ENCODE results near the gene UQCRC2.
"Not testable (repeated sequence)": the region's sequence is repeated elsewhere in the genome, so short reads cannot be mapped to it uniquely, and the experiment has no call there.

The UQCRC2 gene

DNA sequence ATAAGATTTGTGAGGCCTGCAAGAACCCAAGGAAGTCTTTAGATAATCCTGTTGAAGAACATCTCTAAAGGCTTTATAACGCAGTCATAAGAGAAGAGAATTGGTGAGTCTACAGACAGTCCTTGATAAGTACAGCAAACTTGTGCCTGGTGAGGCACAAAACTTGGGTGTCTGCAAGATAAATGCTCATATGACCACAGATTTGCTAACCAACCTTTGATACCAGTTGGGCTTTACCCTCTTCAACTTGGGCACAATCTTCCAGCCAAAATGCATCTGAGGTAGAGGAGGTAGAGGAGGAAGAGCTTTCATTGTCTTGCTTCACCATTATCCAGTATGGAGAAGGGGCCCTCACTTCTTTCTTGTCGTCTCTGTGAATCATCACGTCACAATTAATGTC is 30.9 kb downstream of the UQCRC2 start:
- DNase-seq, result no peak

DNA sequence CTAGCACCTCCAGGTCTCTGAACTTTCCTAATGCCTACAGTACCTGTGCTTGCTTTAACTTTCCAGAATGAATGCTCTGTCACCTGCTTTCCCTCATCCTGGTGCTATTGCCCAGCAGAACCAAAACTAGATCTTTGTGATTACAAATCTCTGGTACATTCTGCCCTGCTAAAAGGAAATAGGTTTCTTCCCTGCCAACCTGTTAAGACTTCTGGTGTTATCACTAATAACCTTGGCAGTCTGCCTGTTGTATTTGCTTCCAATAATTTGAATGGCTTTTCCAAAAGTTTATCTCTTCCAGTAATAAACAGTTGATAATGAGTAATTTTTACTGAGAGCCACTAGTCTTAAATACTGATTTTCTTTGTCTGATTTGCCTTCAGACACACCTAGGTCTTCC is 32.4 kb downstream of the UQCRC2 start:
- no peak for DNase-seq

- no peak for DNase-seq
Observed at GRCh38 chr16:21986692-21987246, 33.6 kb downstream of the UQCRC2 start.

DNA sequence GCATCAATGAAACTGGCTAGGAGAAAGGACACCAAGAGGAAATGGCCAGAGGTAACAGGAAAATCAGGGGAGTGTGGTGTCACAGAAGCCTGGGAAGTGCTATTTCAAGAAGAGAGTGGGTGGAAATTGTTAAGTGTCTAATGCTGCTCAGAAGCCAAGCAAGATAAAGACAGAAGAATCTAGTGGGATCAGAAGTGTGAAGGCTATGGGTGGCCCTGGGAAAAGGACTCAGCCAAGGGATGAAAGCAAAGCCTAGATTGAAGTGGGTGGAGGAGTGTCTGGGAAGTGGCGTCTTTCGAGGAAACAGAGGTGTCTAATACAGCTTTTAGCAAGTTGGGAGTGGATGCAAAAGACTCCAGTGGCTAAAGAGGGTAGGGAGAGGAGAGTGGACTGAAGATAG is 34.3 kb downstream of the UQCRC2 start:
- no peak for DNase-seq

GRCh38 chr16:21989133-21989532 is 36.0 kb downstream of the UQCRC2 start:
- DNase-seq, result no peak

GRCh38 chr16:21989751-21990150 is 36.6 kb downstream of the UQCRC2 start:
- no peak for DNase-seq

GRCh38 chr16:21990381-21990944 is 37.3 kb downstream of the UQCRC2 start:
- DNase-seq, result no peak

GRCh38 chr16:21991621-21992020 is 38.5 kb downstream of the UQCRC2 start:
- no peak for DNase-seq

DNA sequence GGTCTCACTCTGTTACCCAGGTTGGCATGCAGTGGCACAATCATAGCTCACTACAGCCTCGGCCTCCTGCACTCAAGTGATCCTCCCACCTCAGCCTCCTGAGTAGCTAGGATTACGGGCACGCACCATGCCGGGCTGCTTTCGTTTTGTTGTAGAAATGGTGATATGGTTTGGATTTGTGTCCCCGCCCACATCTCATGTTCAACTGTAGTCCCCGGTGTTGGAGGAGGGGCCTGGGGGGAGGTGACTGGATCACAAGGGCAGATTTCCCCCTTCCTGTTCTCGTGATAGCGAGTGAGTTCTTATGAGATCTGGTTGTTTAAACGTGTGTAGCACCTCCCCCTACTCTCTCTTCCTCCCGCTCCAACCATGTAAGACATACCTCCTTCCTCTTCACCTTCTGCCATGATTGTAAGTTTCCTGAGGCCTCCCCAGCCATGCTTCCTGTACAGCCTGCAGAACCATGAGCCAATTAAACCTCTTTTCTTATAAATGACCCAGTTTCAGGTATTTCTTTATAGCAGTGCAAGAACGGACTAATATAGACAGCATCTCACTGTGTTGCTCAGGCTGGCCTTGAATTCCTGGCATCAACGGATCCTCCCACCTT is 41.8 kb downstream of the UQCRC2 start:
- no peak for DNase-seq

- DNase-seq, result no peak
Observed at GRCh38 chr16:21996923-21997696, 43.9 kb downstream of the UQCRC2 start.

DNA sequence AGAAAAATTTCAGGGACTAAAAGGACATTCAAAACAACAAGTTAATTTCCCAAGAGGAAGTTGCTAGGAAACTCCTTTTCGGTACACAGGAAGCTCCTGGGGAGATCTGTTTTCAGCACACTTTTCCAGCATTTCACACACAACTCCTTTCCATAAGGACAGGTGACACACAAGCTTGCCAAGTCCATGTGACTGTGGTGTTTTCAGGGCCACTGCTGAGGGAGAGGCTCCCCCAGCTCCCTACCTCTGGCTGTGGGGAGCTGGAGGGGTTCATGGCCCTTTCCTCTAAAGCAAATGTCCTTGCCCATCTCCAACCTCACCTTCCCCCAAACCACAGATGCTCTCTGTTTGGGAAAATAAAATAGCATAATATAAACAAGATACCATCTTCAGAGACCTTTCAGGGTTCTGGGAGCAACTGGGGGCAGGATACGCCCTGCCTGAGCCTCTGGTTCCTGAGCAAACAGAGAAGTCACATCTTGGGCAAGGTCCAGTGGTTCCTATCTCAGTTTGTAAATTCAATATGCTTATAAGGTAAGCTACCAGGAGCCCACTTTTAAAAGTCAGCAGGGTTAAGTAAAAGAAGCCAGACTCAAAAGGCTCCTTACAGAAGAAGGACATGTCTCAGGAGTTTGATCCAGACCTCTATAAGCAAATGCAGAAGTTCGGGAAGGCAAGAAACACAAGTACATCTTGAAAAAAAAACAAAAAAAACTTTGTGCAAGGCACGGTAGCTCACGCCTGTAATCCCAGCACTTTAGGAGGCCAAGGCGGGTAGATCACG is 44.7 kb downstream of the UQCRC2 start:
- no peak for DNase-seq

- no peak for DNase-seq
Observed at GRCh38 chr16:22001591-22001990, 48.4 kb downstream of the UQCRC2 start.

- DNase-seq, result not testable (repeated sequence)
Observed at GRCh38 chr16:22002047-22002446, 48.9 kb downstream of the UQCRC2 start.

- DNase-seq, result no peak
Observed at GRCh38 chr16:22003195-22003594, 50.0 kb downstream of the UQCRC2 start.

DNA sequence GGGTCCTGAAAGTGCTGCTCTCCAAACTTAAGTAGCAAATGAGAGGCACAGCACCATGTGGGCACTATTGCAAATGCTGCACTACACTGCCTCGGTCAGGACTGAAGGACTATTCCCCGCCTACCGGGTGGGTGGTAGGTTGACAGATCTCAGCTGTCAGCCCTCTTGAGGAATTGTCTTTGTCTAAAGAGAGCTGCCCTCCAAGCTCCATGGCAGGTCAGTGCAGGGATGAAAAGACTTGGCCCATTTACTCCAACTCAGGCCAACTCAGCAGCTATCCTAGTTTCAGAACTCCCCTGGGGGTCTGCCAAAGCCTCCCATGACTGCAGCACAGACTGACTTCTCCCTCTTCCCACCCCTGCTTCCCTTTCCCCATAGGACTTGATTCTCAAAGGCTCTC is 51.2 kb downstream of the UQCRC2 start:
- DNase-seq, result no peak

- no peak for DNase-seq
Observed at GRCh38 chr16:22005746-22006145, 52.6 kb downstream of the UQCRC2 start.

DNA sequence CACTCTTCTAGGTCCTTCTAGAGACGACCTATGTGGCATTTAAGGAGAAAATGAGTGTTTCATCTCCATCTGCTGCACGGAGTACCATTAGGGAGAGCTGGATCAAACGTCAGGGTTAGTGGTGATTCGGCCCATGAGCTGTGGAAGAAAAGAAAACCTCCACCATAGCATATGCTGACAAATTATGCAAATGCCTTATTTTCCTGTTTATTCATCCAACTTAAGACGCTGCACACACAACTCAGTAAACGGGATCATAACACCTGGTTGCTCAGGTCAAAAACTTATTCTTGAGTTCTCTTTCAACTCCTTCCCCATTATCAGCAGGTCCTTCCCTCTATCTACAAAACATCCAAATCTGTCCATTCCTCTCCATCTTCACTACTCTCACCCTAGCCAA is 53.5 kb downstream of the UQCRC2 start:
- no peak for DNase-seq

DNA sequence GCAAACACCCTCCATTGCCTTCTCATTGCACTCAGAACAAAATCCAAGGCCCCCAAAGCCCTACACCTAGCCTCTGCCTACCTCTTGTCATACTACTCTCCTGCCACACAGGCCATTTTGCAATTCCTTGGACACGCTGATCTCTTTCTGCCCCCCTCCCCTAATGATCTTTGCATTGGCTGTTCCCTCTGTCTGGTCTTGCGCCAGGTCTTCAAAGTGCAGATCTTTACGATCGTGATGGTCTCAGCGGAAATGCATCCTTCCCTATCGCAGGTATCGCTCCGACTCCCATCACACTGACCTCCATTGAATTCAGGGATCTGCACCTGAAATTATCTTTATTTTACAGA is 54.0 kb downstream of the UQCRC2 start:
- DNase-seq, result no peak

GRCh38 chr16:22007509-22008214 is 54.5 kb downstream of the UQCRC2 start, which contains the start of gene MOSMO:
Gene MOSMO, plus strand, starts transcription at chr16:22008111. Its CDS starts 191 bp downstream, at chr16:22008302.
- DNase-seq, result peak; percentile 63

DNA sequence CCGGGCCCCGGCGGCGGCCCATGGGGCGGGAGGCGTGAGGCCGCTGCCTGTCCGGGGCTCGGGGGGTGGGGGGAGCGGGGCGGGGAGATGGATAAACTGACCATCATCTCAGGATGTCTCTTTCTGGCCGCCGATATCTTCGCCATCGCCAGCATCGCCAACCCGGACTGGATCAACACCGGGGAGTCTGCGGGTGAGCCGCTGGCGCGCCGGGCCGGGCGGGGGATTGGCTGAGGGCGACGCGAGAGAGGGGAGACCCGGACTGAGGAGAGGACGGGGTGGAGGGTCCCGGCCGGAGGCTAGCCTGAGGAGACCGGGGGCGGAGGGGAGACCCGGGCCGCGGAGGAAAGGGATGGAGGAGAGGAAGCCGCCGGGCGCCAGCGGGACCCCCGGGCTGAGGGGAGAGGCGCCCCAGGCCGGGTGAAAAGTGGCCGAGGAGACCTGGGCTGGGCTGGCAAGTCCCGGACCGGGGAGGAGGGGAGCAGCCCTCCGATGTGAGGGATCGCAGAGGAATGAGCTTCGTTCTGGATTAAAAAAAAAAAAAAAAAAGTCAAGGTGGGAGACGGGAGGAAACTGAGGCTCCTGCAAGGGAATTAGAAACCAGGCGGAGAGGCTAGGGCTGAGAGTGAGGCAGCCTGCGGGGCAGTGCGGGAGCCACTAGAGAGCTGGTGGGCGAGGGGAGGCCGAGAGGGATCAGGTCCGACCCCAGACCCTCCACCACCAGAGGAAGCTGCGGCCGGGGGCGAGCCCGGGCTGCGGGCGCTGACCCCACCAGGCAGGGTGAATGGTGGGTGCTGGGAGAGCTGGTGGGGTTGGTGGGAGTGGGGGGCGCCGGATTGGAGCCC is 55.3 kb downstream of the UQCRC2 start:
- DNase-seq, result peak; percentile 19

GRCh38 chr16:22010902-22011301 is 57.7 kb downstream of the UQCRC2 start:
- no peak for DNase-seq

- DNase-seq, result no peak
Observed at GRCh38 chr16:22012241-22012640, 59.1 kb downstream of the UQCRC2 start.
